HCT116 (cell line): ENCODE data around the gene NEDD4.

ENCODE experiments used
- CBX3 ChIP-seq: IDR thresholded peaks from 2 replicates; pipeline ENCODE4 v1.6.1; 2012; ENCODE audit warnings: low read depth
- CTCF ChIP-seq, 3 experiments: fragments of 200-600 bp in 1 of 3; sonication (generic) in 1 of 3; IDR thresholded peaks in 2 of 3; conservative IDR thresholded peaks in 1 of 3; 2 replicates each; pipeline ENCODE4 v1.5.1; 2012 to 2017; ENCODE audit warnings: low read depth in 2 of 3, low read length in 2 of 3, antibody characterized with exemption in 1 of 3, borderline replicate concordance in 1 of 3, control low read depth in 1 of 3, mild to moderate bottlenecking in 1 of 3, mixed read lengths in 1 of 3, mixed run types in 1 of 3, moderate library complexity in 1 of 3; ENCODE audit not compliant: insufficient read depth in 1 of 3
- EZH2phosphoT487 ChIP-seq: fragments of 200-600 bp; IDR thresholded peaks from 2 replicates; pipeline ENCODE4 v1.6.1; 2018; ENCODE audit warnings: antibody characterized with exemption, borderline replicate concordance
- POLR2AphosphoS5 ChIP-seq: IDR thresholded peaks from 2 replicates; pipeline ENCODE4 v1.6.1; 2011; ENCODE audit warnings: mild to moderate bottlenecking, low read depth, low read length, moderate library complexity

DNA sequence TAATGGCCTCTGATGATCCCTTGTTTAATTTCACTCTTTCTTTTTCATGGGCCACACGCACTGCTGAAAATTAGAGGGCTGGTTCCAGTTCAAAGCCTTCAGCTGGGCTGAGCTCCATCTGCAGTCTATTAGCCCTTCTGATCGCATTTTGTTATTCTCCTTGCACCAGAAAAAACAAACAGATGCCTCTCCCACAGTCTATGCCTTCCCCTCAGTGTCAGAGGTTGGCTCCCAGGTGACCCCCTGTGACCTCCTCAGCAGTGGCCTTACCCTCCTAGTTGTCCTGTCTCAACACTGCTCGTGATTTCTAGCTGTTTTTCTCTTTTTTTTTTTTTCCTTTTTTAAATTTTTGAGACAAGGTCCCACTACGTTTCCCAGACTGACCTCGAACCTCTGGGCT lies 173.4 kb downstream of the NEDD4 start:
- TF ChIP-seq EZH2phosphoT487 (no peak), CTCF (IDR thresholded peaks at IDR 0.05 in 2 of 3, conservative IDR thresholded peaks at IDR 0.05 in 1 of 3; ENCODE audit: borderline replicate concordance in 1 of 3, insufficient read depth in 1 of 3, low read depth in 2 of 3, low read length in 2 of 3) (no peak), POLR2AphosphoS5 (no peak), CBX3 (no peak)
